Neuronal stem cell (in vitro differentiated cells): ENCODE results near the gene TNN.

Source experiments
- DNase-seq: peaks from one replicate; pipeline ENCODE4 v3.0.0-alpha.2; 2013; ENCODE audit warnings: low spot score
- H2AFZ ChIP-seq: one replicate; pipeline ENCODE4 v1.6.1; 2013; ENCODE audit warnings: mild to moderate bottlenecking, low read length, inconsistent platforms
- H2AK5ac ChIP-seq: 2 replicates; pipeline ENCODE4 v1.6.1; 2013; ENCODE audit warnings: low read depth, mild to moderate bottlenecking, inconsistent platforms, low read length, moderate library complexity, mixed read lengths
- H2BK120ac ChIP-seq: 2 replicates; pipeline ENCODE4 v1.6.1; 2013; ENCODE audit warnings: low read depth, mild to moderate bottlenecking, inconsistent platforms, low read length, moderate library complexity, mixed read lengths
- H2BK12ac ChIP-seq: one replicate; pipeline ENCODE4 v1.6.1; 2013; ENCODE audit warnings: low read length, inconsistent platforms
- H2BK15ac ChIP-seq: 2 replicates; pipeline ENCODE4 v1.6.1; 2013; ENCODE audit warnings: mild to moderate bottlenecking, low read length, inconsistent platforms, mixed read lengths
- H2BK5ac ChIP-seq: one replicate; pipeline ENCODE4 v1.6.1; 2013; ENCODE audit warnings: inconsistent platforms, mild to moderate bottlenecking, low read length, moderate library complexity
- H3K14ac ChIP-seq: one replicate; pipeline ENCODE4 v1.6.1; 2013; ENCODE audit warnings: low read length, inconsistent platforms
- H3K18ac ChIP-seq: 2 replicates; pipeline ENCODE4 v1.6.1; 2013; ENCODE audit warnings: low read length, inconsistent platforms
- H3K23ac ChIP-seq: 2 replicates; pipeline ENCODE4 v1.6.1; 2013; ENCODE audit warnings: low read depth, mild to moderate bottlenecking, mixed read lengths, low read length, inconsistent platforms; ENCODE audit not compliant: poor library complexity
- H3K27ac ChIP-seq: replicated peaks from 3 replicates; pipeline ENCODE4 v1.5.1; 2013; ENCODE audit warnings: low read length, inconsistent platforms
- H3K27me3 ChIP-seq, 3 experiments: 2 replicates each; pipeline ENCODE4 v1.6.1; 2013; ENCODE audit warnings: low read length in 3 of 3, mild to moderate bottlenecking in 2 of 3, inconsistent platforms in 1 of 3, low read depth in 1 of 3, mixed read lengths in 1 of 3, moderate library complexity in 1 of 3; ENCODE audit not compliant: control insufficient read depth in 3 of 3, insufficient read depth in 3 of 3
- H3K36me3 ChIP-seq, 2 donors: replicated peaks in 1 of 2; 2 replicates each; pipeline ENCODE4 v1.6.1; 2013; ENCODE audit warnings: low read length in 2 of 2; ENCODE audit not compliant: control insufficient read depth in 2 of 2, insufficient read depth in 2 of 2
- H3K4ac ChIP-seq: 2 replicates; pipeline ENCODE4 v1.6.1; 2013; ENCODE audit warnings: inconsistent platforms, mild to moderate bottlenecking, low read length, moderate library complexity
- H3K4me1 ChIP-seq, 2 donors: 1 replicate in 1 of 2; 2 replicates in 1 of 2; pipeline ENCODE4 v1.6.1; 2013; ENCODE audit warnings: low read length in 2 of 2, low read depth in 1 of 2; ENCODE audit not compliant: control insufficient read depth in 2 of 2, insufficient read depth in 1 of 2
- H3K4me2 ChIP-seq: one replicate; pipeline ENCODE4 v1.6.1; 2013; ENCODE audit warnings: mild to moderate bottlenecking, low read length, inconsistent platforms; ENCODE audit not compliant: insufficient read depth, poor library complexity, severe bottlenecking
- H3K4me3 ChIP-seq, 2 donors: 2 replicates each; pipeline ENCODE4 v1.5.1; 2013; ENCODE audit warnings: low read length in 2 of 2, mild to moderate bottlenecking in 2 of 2, inconsistent platforms in 1 of 2, moderate library complexity in 1 of 2
- H3K79me1 ChIP-seq: one replicate; pipeline ENCODE4 v1.6.1; 2013; ENCODE audit warnings: low read depth, mild to moderate bottlenecking, inconsistent platforms, low read length, moderate library complexity
- H3K9ac ChIP-seq: one replicate; pipeline ENCODE4 v1.6.1; 2013; ENCODE audit warnings: mild to moderate bottlenecking, low read depth, low read length, inconsistent platforms; ENCODE audit not compliant: poor library complexity
- H3K9me3 ChIP-seq, 2 donors: replicated peaks in 1 of 2; 2 replicates each; pipeline versions ENCODE3 to v1.6.1; 2013; ENCODE audit warnings: low read length in 2 of 2, mild to moderate bottlenecking in 2 of 2, inconsistent platforms in 1 of 2, low read depth in 1 of 2, mixed read lengths in 1 of 2, moderate library complexity in 1 of 2; ENCODE audit not compliant: control insufficient read depth in 2 of 2, insufficient read depth in 1 of 2
- H4K8ac ChIP-seq: one replicate; pipeline ENCODE4 v1.6.1; 2013; ENCODE audit warnings: low read depth, mild to moderate bottlenecking, inconsistent platforms, low read length, moderate library complexity
- H4K91ac ChIP-seq: one replicate; pipeline ENCODE4 v1.6.1; 2013; ENCODE audit warnings: low read length, low read depth, mild to moderate bottlenecking, inconsistent platforms; ENCODE audit not compliant: poor library complexity
- WGBS, 2 donors: extraction: QIAGEN DNeasy Blood & Tissue Kit; methylation state at CpG; one replicate each; pipeline ENCODE4 v1.1.7; 2013; ENCODE audit warnings: missing lambda C conversion rate in 2 of 2, mixed read lengths in 1 of 2; ENCODE audit not compliant: insufficient read length in 2 of 2, insufficient replicate concordance in 1 of 2; ENCODE audit errors: extremely low coverage in 2 of 2; 5-methylcytosine and 5-hydroxymethylcytosine counted together

The TNN gene

GRCh38 chr1:175182201-175182746 lies 114.6 kb downstream of the TNN start:
- H3K4me3 ChIP-seq, result no peak overlapping the region
- no peaks in the 10 kb centered on the region for H3K9me3 ChIP-seq
- no peak overlapping the region for H2BK15ac ChIP-seq
- H2BK120ac ChIP-seq, result no peak overlapping the region
- H2BK12ac ChIP-seq, result no peak overlapping the region
- no peak overlapping the region for H3K9ac ChIP-seq
- peaks cover 0 to 1% of the 10 kb centered on the region in 2 donors for H3K4me1 ChIP-seq
- no peak overlapping the region for H3K27ac ChIP-seq
- H3K14ac ChIP-seq, result no peak overlapping the region
- H2BK5ac ChIP-seq, result no peak overlapping the region
- no peaks in the 10 kb centered on the region for H3K36me3 ChIP-seq
- H2AK5ac ChIP-seq, result no peak overlapping the region
- DNase-seq, result no peak
- peaks cover 0 to 26% (median 0%) of the 10 kb centered on the region in 3 experiments for H3K27me3 ChIP-seq
- no peak overlapping the region for H3K23ac ChIP-seq
- no peaks in the 10 kb centered on the region for H3K79me1 ChIP-seq
- no peak overlapping the region for H4K91ac ChIP-seq
- H3K4ac ChIP-seq, result no peak overlapping the region
- no peak overlapping the region for H2AFZ ChIP-seq
- WGBS, 2 donors, result no CpG with 5 or more reads among the region's 4 CpGs
- no peak overlapping the region for H3K18ac ChIP-seq
- no peak overlapping the region for H3K4me2 ChIP-seq
- no peak overlapping the region for H4K8ac ChIP-seq

GRCh38 chr1:175183586-175183985 lies 116.0 kb downstream of the TNN start:
- Histone ChIP-seq H3K27me3 (peaks cover 0 to 26% (median 0%) of the 10 kb centered on the region in 3 experiments), H2AFZ (no peak overlapping the region), H3K4me1 (no peaks in the 10 kb centered on the region), H2AK5ac (no peak overlapping the region), H3K18ac (no peak overlapping the region), H4K8ac (no peak overlapping the region), H3K9ac (no peak overlapping the region), H3K36me3 (no peaks in the 10 kb centered on the region), H2BK120ac (no peak overlapping the region), H3K9me3 (no peaks in the 10 kb centered on the region), H2BK12ac (no peak overlapping the region), H3K79me1 (no peaks in the 10 kb centered on the region), H3K4ac (no peak overlapping the region), H2BK5ac (no peak overlapping the region), H4K91ac (no peak overlapping the region), H2BK15ac (no peak overlapping the region), H3K4me2 (no peak overlapping the region), H3K23ac (no peak overlapping the region), H3K14ac (no peak overlapping the region), H3K27ac (no peak overlapping the region), H3K4me3 (no peak overlapping the region)
- WGBS, 2 donors, result no CpG with 5 or more reads among the region's 5 CpGs
- no peak for DNase-seq

GRCh38 chr1:175185903-175186302 lies 118.3 kb downstream of the TNN start:
- H2AFZ ChIP-seq, result no peak overlapping the region
- no peak overlapping the region for H3K4me2 ChIP-seq
- no peak overlapping the region for H3K18ac ChIP-seq
- no peak overlapping the region for H3K4me3 ChIP-seq
- no peaks in the 10 kb centered on the region for H3K79me1 ChIP-seq
- H2BK5ac ChIP-seq, result no peak overlapping the region
- H4K91ac ChIP-seq, result no peak overlapping the region
- no peak overlapping the region for H2BK120ac ChIP-seq
- WGBS, 2 donors, result no CpG with 5 or more reads among the region's 1 CpG
- H3K14ac ChIP-seq, result no peak overlapping the region
- H3K9me3 ChIP-seq, result no peaks in the 10 kb centered on the region
- peaks cover 0 to 36% (median 7%) of the 10 kb centered on the region in 3 experiments for H3K27me3 ChIP-seq
- no peak overlapping the region for H4K8ac ChIP-seq
- no peak overlapping the region for H3K9ac ChIP-seq
- no peak overlapping the region for H2BK15ac ChIP-seq
- no peak overlapping the region for H3K4ac ChIP-seq
- no peak overlapping the region for H2BK12ac ChIP-seq
- no peak for DNase-seq
- no peak overlapping the region for H3K27ac ChIP-seq
- no peak overlapping the region for H3K23ac ChIP-seq
- no peaks in the 10 kb centered on the region for H3K36me3 ChIP-seq
- no peaks in the 10 kb centered on the region for H3K4me1 ChIP-seq
- no peak overlapping the region for H2AK5ac ChIP-seq

DNA sequence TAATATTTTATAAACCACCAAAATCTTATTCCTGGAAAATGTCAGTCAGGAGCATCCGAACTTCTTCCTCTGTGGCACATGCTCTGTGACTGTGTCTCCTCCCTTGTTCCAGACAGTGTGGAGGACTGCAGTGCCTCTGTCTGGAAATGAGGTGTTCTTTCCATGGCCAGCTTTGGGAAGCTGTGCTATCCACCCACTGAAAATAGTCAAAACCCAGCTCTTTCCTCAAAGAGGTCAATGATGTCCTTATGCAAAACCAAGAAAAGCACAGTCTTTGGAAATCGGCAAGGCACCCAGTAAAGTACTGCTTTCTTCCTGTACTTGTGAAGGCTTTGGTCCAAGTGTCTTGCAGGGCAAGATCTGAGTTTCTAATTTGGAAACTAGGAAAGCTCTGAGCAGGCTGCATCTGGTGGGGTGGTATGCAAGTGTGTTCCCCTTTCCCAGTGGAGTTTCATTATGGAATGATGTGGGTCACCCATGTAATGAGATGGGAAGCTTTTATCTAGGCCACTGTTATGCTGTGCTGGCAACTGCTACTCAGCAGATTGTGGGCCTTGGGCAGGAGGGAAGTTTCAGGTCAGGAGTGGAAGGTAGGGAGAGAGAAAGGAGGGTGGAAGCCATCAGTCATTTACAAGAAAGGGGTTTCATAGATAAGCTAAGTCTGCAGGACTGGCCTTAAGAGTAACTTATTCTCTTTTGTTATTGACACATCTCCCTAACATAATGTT lies 119.0 kb downstream of the TNN start:
- no peak for DNase-seq
- Histone ChIP-seq H3K4me3 (no peak overlapping the region), H3K4me1 (no peaks in the 10 kb centered on the region), H2BK120ac (no peak overlapping the region), H3K18ac (no peak overlapping the region), H3K27ac (no peak overlapping the region), H3K23ac (no peak overlapping the region), H4K91ac (no peak overlapping the region), H2BK15ac (no peak overlapping the region), H2AFZ (no peak overlapping the region), H2BK5ac (no peak overlapping the region), H4K8ac (no peak overlapping the region), H2BK12ac (no peak overlapping the region), H3K27me3 (peaks cover 0 to 43% (median 14%) of the 10 kb centered on the region in 3 experiments), H2AK5ac (no peak overlapping the region), H3K79me1 (no peaks in the 10 kb centered on the region), H3K9ac (no peak overlapping the region), H3K4me2 (no peak overlapping the region), H3K4ac (no peak overlapping the region), H3K36me3 (no peaks in the 10 kb centered on the region), H3K9me3 (no peaks in the 10 kb centered on the region), H3K14ac (no peak overlapping the region)
- WGBS, 2 donors, result no CpG with 5 or more reads among the region's 2 CpGs
